SU-DHL-6 (cell line): ENCODE results near the gene PFN3.

Experiments
- H2AFZ ChIP-seq: fragments of 200-600 bp; sonication (generic); 2 replicates; pipeline ENCODE4 v1.6.1; 2014; ENCODE audit warnings: low read depth, mild to moderate bottlenecking, moderate library complexity, mixed read lengths, antibody characterized with exemption, low read length; ENCODE audit not compliant: severe bottlenecking
- H3F3A ChIP-seq: fragments of 200-600 bp; shearing (Covaris generic); 2 replicates; pipeline ENCODE4 v1.6.0; 2016; ENCODE audit warnings: antibody characterized with exemption, mild to moderate bottlenecking; ENCODE audit not compliant: insufficient read depth
- H3K27ac ChIP-seq: fragments of 200-600 bp; sonication (generic); 2 replicates; pipeline ENCODE4 v1.5.1; 2016; ENCODE audit warnings: low read depth, mild to moderate bottlenecking, low read length, moderate library complexity, mixed read lengths
- H3K27me3 ChIP-seq: fragments of 200-600 bp; sonication (generic), shearing (Covaris generic); 2 replicates; pipeline ENCODE4 v1.6.0; 2014; ENCODE audit warnings: mild to moderate bottlenecking, low read length
- H3K36me3 ChIP-seq: fragments of 200-600 bp; sonication (generic); 2 replicates; pipeline ENCODE4 v1.6.1; 2014; ENCODE audit warnings: mild to moderate bottlenecking, low read length, mixed read lengths
- H3K4me2 ChIP-seq: fragments of 300-600, 200-600 bp; shearing (Covaris generic), sonication (generic); 2 replicates; pipeline ENCODE4 v1.6.0; 2014; ENCODE audit warnings: low read length, low read depth, mild to moderate bottlenecking; ENCODE audit not compliant: poor library complexity, severe bottlenecking
- H3K4me3 ChIP-seq: fragments of 200-600 bp; sonication (generic); 2 replicates; pipeline ENCODE4 v1.5.1; 2014; ENCODE audit warnings: antibody characterized with exemption, low read length, mild to moderate bottlenecking, mixed read lengths; ENCODE audit not compliant: insufficient read depth, poor library complexity, severe bottlenecking
- H3K79me2 ChIP-seq: fragments of 200-600 bp; sonication (generic); 2 replicates; pipeline ENCODE4 v1.6.1; 2014; ENCODE audit warnings: mild to moderate bottlenecking, low read length, moderate library complexity; ENCODE audit not compliant: insufficient read depth
- H3K9ac ChIP-seq: fragments of 200-600 bp; sonication (generic); 2 replicates; pipeline ENCODE4 v1.7.0; 2014; ENCODE audit warnings: mild to moderate bottlenecking, low read length
- H3K9me2 ChIP-seq: fragments of 200-600 bp; sonication (generic); replicated peaks from 2 replicates; pipeline ENCODE4 v1.6.1; 2014; ENCODE audit warnings: low read length; ENCODE audit not compliant: insufficient read depth
- H3K9me3 ChIP-seq: fragments of 200-600 bp; sonication (generic); 2 replicates; pipeline ENCODE4 v1.6.1; 2014; ENCODE audit warnings: low read length, mixed read lengths; ENCODE audit not compliant: insufficient read depth
- H4K20me1 ChIP-seq: fragments of 200-600 bp; sonication (generic); 2 replicates; pipeline ENCODE4 v1.6.1; 2014; ENCODE audit warnings: low read depth, mild to moderate bottlenecking, antibody characterized with exemption, low read length, moderate library complexity, mixed read lengths
- EZH2phosphoT487 ChIP-seq: fragments of 200-600 bp; sonication (generic), shearing (Covaris generic); conservative IDR thresholded peaks from 2 replicates; pipeline ENCODE4 v1.6.1; 2018; ENCODE audit warnings: mild to moderate bottlenecking, antibody characterized with exemption, low read length, moderate library complexity, mixed read lengths
- TF ChIP-seq, protein P1 (sequence below): fragments of 200-600 bp; sonication (generic); IDR thresholded peaks from one replicate; pipeline ENCODE4 v1.5.1; 2017; ENCODE audit warnings: antibody characterized with exemption, mild to moderate bottlenecking, low read length, moderate library complexity; ENCODE audit not compliant: insufficient read depth, poor library complexity, severe bottlenecking

Gene PFN3

DNA sequence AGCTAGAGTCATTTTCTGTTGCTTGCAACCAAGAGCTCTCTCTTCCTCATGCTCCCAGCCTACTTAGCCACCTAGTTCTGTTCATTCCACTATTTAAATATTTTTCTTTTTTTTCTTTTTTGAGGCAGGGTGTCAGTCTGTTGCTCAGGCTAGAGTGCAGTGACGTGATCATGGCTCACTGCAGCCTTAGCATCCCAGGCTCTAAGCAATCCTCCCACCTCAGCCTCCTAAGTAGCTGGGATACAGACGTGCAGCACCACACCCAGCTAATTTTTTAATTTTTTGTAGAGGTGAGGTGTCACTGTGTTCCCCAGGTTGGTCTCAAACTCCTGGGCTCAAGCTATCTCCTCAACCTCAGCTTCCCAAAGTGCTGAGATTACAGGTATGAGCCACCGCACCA lies 14.0 kb upstream of the PFN3 start:
- Histone ChIP-seq H3K9ac (no peak overlapping the region), H2AFZ (no peak overlapping the region), H3K36me3 (no peaks in the 10 kb centered on the region), H4K20me1 (no peaks in the 10 kb centered on the region), H3K4me3 (no peak overlapping the region), H3K9me2 (no peaks in the 10 kb centered on the region), H3K9me3 (no peaks in the 10 kb centered on the region), H3F3A (no peaks in the 10 kb centered on the region), H3K4me2 (no peak overlapping the region), H3K27ac (no peak overlapping the region), H3K27me3 (no peaks in the 10 kb centered on the region), H3K79me2 (no peaks in the 10 kb centered on the region)
- TF ChIP-seq, protein P1, sequence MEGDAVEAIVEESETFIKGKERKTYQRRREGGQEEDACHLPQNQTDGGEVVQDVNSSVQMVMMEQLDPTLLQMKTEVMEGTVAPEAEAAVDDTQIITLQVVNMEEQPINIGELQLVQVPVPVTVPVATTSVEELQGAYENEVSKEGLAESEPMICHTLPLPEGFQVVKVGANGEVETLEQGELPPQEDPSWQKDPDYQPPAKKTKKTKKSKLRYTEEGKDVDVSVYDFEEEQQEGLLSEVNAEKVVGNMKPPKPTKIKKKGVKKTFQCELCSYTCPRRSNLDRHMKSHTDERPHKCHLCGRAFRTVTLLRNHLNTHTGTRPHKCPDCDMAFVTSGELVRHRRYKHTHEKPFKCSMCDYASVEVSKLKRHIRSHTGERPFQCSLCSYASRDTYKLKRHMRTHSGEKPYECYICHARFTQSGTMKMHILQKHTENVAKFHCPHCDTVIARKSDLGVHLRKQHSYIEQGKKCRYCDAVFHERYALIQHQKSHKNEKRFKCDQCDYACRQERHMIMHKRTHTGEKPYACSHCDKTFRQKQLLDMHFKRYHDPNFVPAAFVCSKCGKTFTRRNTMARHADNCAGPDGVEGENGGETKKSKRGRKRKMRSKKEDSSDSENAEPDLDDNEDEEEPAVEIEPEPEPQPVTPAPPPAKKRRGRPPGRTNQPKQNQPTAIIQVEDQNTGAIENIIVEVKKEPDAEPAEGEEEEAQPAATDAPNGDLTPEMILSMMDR: no peak
- no peak for TF ChIP-seq EZH2phosphoT487

DNA sequence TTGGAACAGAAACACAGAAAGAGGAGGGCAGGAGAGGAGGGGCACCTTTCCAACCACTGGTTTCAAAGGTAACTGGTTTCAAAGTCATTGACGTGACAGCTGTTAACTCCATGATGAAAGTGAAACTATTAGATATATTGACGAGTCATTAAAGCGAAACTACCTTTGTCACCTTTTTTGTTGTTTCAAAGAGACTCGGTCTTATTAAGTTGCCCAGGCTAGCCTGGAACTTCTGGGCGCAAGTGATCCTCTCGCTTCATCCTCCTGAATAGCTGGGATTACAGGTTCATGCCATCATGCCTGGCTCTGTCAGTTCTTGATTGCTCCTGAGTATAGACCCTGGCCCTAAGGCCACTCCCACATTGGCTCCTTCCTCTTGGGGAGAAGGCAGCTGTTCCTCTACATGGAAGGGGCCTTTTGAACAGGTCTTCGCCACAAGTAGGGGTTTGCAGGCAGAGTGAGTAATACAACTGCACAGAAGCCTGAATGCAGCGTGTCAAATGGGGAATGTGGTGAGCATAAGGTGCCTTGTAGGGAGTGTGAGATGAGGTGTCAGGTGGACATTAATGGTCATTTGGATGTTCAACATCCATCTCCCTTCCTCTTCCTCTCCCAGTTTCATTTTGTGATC lies 12.3 kb upstream of the PFN3 start:
- H3K9me2 ChIP-seq: no peaks in the 10 kb centered on the region
- H3K27ac ChIP-seq: no peak overlapping the region
- TF ChIP-seq, protein P1: no peak
- no peak overlapping the region for H2AFZ ChIP-seq
- no peak overlapping the region for H3K4me2 ChIP-seq
- H4K20me1 ChIP-seq: no peaks in the 10 kb centered on the region
- no peaks in the 10 kb centered on the region for H3K27me3 ChIP-seq
- H3K9ac ChIP-seq: no peak overlapping the region
- no peak overlapping the region for H3K4me3 ChIP-seq
- H3K9me3 ChIP-seq: no peaks in the 10 kb centered on the region
- H3K36me3 ChIP-seq: no peaks in the 10 kb centered on the region
- H3K79me2 ChIP-seq: no peaks in the 10 kb centered on the region
- no peaks in the 10 kb centered on the region for H3F3A ChIP-seq

DNA sequence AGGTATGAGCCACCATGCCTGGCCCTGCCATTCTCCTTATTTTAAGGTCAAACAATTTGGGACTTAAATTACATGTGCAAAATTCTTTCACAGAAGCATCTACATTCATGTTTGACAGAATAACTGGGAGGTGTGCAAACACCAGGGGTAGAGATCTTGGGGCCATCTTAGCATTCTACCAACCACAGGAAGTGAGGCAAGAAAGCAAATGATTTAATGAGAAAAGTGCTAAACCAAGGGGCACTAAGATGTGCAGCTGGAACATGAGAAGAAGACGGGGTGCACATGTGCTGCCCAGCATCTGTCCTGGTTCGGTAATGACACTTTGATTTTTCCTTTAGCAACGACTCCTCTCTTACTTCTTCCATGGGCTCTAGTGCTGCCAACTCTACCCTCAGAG lies 10.1 kb upstream of the PFN3 start:
- H3K9me2 ChIP-seq: no peaks in the 10 kb centered on the region
- no peak overlapping the region for H3K4me3 ChIP-seq
- no peak overlapping the region for H3K9ac ChIP-seq
- H3K79me2 ChIP-seq: no peaks in the 10 kb centered on the region
- H2AFZ ChIP-seq: no peak overlapping the region
- no peaks in the 10 kb centered on the region; the same call in 1 of the 2 replicates for H3F3A ChIP-seq
- no peak overlapping the region for H3K4me2 ChIP-seq
- H3K9me3 ChIP-seq: no peaks in the 10 kb centered on the region
- no peaks in the 10 kb centered on the region for H3K27me3 ChIP-seq
- H4K20me1 ChIP-seq: no peaks in the 10 kb centered on the region
- no peak for TF ChIP-seq EZH2phosphoT487
- TF ChIP-seq, protein P1: no peak
- H3K36me3 ChIP-seq: no peaks in the 10 kb centered on the region
- H3K27ac ChIP-seq: no peak overlapping the region
